Stimulated activated memory B cell treated with anti-CD40 and anti-IgM and Interleukin-4, amounts not matched to agents 10 μg/mL and 1 μg/mL and 100 μg/mL, for 72 hours (primary cell): ENCODE data around the gene VPS35L.
A peak's percentile ranks its signal among the peaks of the same experiment; 100 is the strongest.
"Not testable (repeated sequence)": the region's sequence is repeated elsewhere in the genome, so short reads cannot be mapped to it uniquely, and the experiment has no call there.

Source experiments
- ATAC-seq: fragments of 150-1000 bp; cut with Tn5 transposase; 2 replicates; pipeline ENCODE4 v1.10.0; 2021
- H3K27ac Mint-ChIP-seq: one replicate; pipeline ENCODE4 v1.8.0; 2022; ENCODE audit warnings: mild to moderate bottlenecking, mixed read lengths
- H3K27me3 Mint-ChIP-seq: one replicate; pipeline ENCODE4 v1.8.0; 2022; ENCODE audit warnings: mixed read lengths
- H3K36me3 Mint-ChIP-seq: one replicate; pipeline ENCODE4 v1.8.0; 2022; ENCODE audit warnings: mixed read lengths
- H3K4me1 Mint-ChIP-seq: one replicate; pipeline ENCODE4 v1.8.0; 2022; ENCODE audit warnings: mixed read lengths
- H3K4me3 Mint-ChIP-seq: one replicate; pipeline ENCODE4 v1.8.0; 2022; ENCODE audit warnings: mild to moderate bottlenecking, moderate library complexity, mixed read lengths
- H3K9me3 Mint-ChIP-seq: one replicate; pipeline ENCODE4 v1.8.0; 2022; ENCODE audit warnings: mixed read lengths

The VPS35L gene

DNA sequence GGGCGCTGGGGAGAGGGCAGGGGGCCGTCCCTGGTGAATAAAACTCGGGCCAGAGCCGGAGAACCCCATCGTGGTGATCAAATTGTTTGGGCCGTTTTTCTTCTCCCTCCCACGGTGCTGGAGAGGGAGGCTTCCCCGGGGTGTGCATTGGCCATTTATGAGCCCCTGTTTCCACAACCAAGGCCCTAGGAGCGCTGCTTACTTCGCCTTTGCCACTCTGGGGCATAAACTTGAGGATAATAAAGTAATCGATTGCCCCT lies 31.2 kb upstream of the VPS35L start:
- Mint-ChIP-seq H3K27me3 (no peaks in the 10 kb centered on the region), H3K4me1 (peaks cover 41% of the 10 kb centered on the region), H3K27ac (peak overlapping the region; percentile 76), H3K36me3 (peaks cover 11% of the 10 kb centered on the region), H3K9me3 (no peaks in the 10 kb centered on the region), H3K4me3 (peak overlapping the region; percentile 93)
- no peak for ATAC-seq

- H3K9me3 Mint-ChIP-seq, result no peaks in the 10 kb centered on the region
- ATAC-seq, result no peak
- no peaks in the 10 kb centered on the region for H3K27me3 Mint-ChIP-seq
- H3K27ac Mint-ChIP-seq, result peak overlapping the region; percentile 76
- H3K4me3 Mint-ChIP-seq, result peak overlapping the region; percentile 93
- peaks cover 11% of the 10 kb centered on the region for H3K36me3 Mint-ChIP-seq
- peaks cover 41% of the 10 kb centered on the region for H3K4me1 Mint-ChIP-seq
These were observed 30.7 kb upstream of the VPS35L start for GRCh38 chr16:19524616-19525384.

DNA sequence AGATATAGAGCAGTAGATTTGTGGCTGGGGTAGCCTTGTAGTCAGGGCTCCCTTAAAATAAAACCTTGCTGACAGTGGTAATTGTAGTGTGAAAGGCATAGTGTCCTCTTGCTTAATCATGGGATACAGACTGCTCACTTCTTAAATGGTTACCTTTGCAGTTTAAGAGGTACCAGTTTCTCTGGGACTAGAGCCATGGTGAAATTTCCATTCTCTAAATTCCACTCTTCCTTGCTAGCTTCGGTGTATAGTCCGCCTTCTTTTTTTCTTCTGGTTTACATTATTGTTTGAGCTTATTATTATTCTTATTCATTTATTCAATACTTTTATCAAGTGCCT lies 30.1 kb upstream of the VPS35L start:
- peaks cover 36% of the 10 kb centered on the region for H3K4me1 Mint-ChIP-seq
- H3K9me3 Mint-ChIP-seq, result no peaks in the 10 kb centered on the region
- peak overlapping the region; percentile 93 for H3K4me3 Mint-ChIP-seq
- ATAC-seq, result no peak
- H3K27ac Mint-ChIP-seq, result peak overlapping the region; percentile 76
- no peaks in the 10 kb centered on the region for H3K27me3 Mint-ChIP-seq
- H3K36me3 Mint-ChIP-seq, result peaks cover 11% of the 10 kb centered on the region

DNA sequence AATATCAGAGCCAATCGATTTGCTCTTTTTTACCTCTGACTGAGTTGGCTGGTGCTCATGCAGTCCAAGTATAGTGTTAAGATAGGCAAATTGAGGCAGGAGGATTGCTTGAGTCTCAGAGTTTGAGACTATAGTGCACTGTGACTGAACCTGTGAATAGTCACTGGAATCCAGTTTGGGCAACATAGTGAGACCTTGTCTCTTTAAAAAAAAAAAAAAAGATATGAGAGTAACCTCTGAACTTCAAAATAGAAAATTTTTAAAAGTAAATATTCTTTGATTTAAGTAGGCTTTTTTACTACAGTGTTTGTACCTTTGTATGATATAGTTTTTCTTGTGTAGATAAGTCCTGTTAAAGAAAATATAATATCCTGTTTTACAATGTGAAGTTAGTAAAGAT lies 28.3 kb upstream of the VPS35L start:
- no peaks in the 10 kb centered on the region for H3K27me3 Mint-ChIP-seq
- no peaks in the 10 kb centered on the region for H3K9me3 Mint-ChIP-seq
- H3K4me3 Mint-ChIP-seq, result no peak overlapping the region
- peaks cover 21% of the 10 kb centered on the region for H3K4me1 Mint-ChIP-seq
- no peak for ATAC-seq
- H3K27ac Mint-ChIP-seq, result no peak overlapping the region
- H3K36me3 Mint-ChIP-seq, result peaks cover 11% of the 10 kb centered on the region

- no peaks in the 10 kb centered on the region for H3K9me3 Mint-ChIP-seq
- no peak for ATAC-seq
- no peak overlapping the region for H3K4me3 Mint-ChIP-seq
- H3K4me1 Mint-ChIP-seq, result peaks cover 15% of the 10 kb centered on the region
- H3K36me3 Mint-ChIP-seq, result peaks cover 19% of the 10 kb centered on the region
- H3K27ac Mint-ChIP-seq, result no peak overlapping the region
- H3K27me3 Mint-ChIP-seq, result no peaks in the 10 kb centered on the region
These were observed 26.8 kb upstream of the VPS35L start for GRCh38 chr16:19528666-19529065.

GRCh38 chr16:19532601-19533000 lies 22.9 kb upstream of the VPS35L start:
- H3K4me3 Mint-ChIP-seq, result no peak overlapping the region
- H3K4me1 Mint-ChIP-seq, result no peaks in the 10 kb centered on the region
- no peak overlapping the region for H3K27ac Mint-ChIP-seq
- no peaks in the 10 kb centered on the region for H3K9me3 Mint-ChIP-seq
- no peak for ATAC-seq
- H3K36me3 Mint-ChIP-seq, result peaks cover 34% of the 10 kb centered on the region
- H3K27me3 Mint-ChIP-seq, result no peaks in the 10 kb centered on the region

GRCh38 chr16:19540241-19540970 lies 15.1 kb upstream of the VPS35L start:
- peaks cover 50% of the 10 kb centered on the region for H3K36me3 Mint-ChIP-seq
- no peak overlapping the region for H3K4me3 Mint-ChIP-seq
- H3K4me1 Mint-ChIP-seq, result no peaks in the 10 kb centered on the region
- no peak for ATAC-seq
- H3K27ac Mint-ChIP-seq, result no peak overlapping the region
- H3K9me3 Mint-ChIP-seq, result no peaks in the 10 kb centered on the region
- no peaks in the 10 kb centered on the region for H3K27me3 Mint-ChIP-seq

- no peak overlapping the region for H3K4me3 Mint-ChIP-seq
- H3K36me3 Mint-ChIP-seq, result peaks cover 39% of the 10 kb centered on the region
- H3K9me3 Mint-ChIP-seq, result no peaks in the 10 kb centered on the region
- no peak for ATAC-seq
- H3K27me3 Mint-ChIP-seq, result no peaks in the 10 kb centered on the region
- no peak overlapping the region for H3K27ac Mint-ChIP-seq
- no peaks in the 10 kb centered on the region for H3K4me1 Mint-ChIP-seq
These were observed 13.2 kb upstream of the VPS35L start for GRCh38 chr16:19542138-19542821.

GRCh38 chr16:19543278-19543996 lies 12.1 kb upstream of the VPS35L start:
- H3K4me1 Mint-ChIP-seq, H3K4me3 Mint-ChIP-seq, H3K27ac Mint-ChIP-seq, H3K27me3 Mint-ChIP-seq, ATAC-seq, H3K9me3 Mint-ChIP-seq: not testable (repeated sequence)
- peaks cover 39% of the 10 kb centered on the region for H3K36me3 Mint-ChIP-seq

GRCh38 chr16:19548144-19548543 lies 7.4 kb upstream of the VPS35L start:
- H3K27ac Mint-ChIP-seq, result no peak overlapping the region
- H3K9me3 Mint-ChIP-seq, result no peaks in the 10 kb centered on the region
- H3K4me1 Mint-ChIP-seq, result no peaks in the 10 kb centered on the region
- peaks cover 13% of the 10 kb centered on the region for H3K36me3 Mint-ChIP-seq
- ATAC-seq, result no peak
- no peaks in the 10 kb centered on the region for H3K27me3 Mint-ChIP-seq
- no peak overlapping the region for H3K4me3 Mint-ChIP-seq

DNA sequence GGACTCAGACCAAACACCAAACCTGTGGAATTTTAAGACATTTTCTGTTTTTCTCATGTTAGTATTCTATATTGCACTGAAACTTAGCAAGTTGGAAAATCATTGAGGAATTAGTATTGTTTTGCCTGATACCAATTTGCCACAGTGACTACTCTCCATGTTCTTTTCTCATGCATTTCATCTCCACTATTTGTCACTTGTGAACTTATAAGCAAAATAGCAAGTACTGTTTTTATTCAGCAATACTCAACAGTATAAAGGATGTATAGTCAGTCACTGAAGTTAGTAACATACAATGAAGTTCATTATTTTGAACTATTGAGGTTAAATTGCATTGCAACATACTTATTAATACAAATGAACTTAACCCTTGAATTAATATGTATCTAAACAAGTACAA lies 5.8 kb upstream of the VPS35L start:
- peaks cover 2% of the 10 kb centered on the region for H3K4me1 Mint-ChIP-seq
- H3K27ac Mint-ChIP-seq, result no peak overlapping the region

DNA sequence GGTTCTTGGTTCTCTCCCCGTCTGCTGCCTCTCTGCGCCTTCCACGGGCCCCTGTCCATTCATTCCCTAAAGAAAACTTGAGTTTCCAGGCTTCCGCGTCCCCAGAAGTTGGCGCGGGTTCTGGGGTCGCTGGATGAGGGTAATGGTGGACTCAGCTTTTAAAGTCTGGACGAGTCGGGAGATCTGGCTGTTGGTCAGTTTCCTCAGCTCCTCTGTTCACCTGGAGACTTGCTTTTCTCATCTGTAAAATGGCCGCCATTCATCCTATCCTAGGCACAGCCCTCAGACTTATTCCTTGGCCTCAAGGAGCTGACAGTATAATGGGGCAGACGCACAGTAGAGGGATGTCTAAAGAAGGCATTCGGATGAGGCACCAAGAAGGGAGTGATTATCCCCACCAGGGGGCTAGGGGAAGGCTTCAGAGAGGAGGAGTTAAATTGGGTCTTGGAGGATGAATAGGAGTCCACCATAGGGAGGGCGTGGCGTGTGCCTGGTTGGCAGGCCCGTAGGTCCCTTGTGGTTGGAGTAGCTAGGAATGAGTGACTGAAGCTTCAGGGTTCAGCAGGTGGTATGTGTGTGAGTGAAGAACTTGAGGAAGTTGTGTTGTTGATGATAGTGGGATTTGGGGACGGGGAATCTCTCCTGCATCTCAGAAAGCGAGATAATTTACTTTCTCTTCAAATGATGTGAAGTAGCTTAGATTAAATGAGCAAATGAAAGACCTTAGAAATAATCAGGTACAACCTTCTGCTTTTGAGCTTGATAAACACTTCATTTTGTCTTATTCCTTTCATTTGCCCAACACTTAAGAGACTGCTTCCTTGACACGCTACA lies 652 bp downstream of the VPS35L start:
- ATAC-seq, result peak; percentile 0
- peaks cover 24% of the 10 kb centered on the region for H3K4me1 Mint-ChIP-seq
- peak overlapping the region; percentile 90 for H3K27ac Mint-ChIP-seq
- peak overlapping the region; percentile 91 for H3K4me3 Mint-ChIP-seq
- no peaks in the 10 kb centered on the region for H3K27me3 Mint-ChIP-seq
- no peaks in the 10 kb centered on the region for H3K36me3 Mint-ChIP-seq
- no peaks in the 10 kb centered on the region for H3K9me3 Mint-ChIP-seq

More for the DNA sequence above, 5.8 kb upstream of the VPS35L start:
- Mint-ChIP-seq H3K9me3 (no peaks in the 10 kb centered on the region), H3K4me3 (no peak overlapping the region), H3K27me3 (no peaks in the 10 kb centered on the region), H3K36me3 (no peaks in the 10 kb centered on the region)
- ATAC-seq, result no peak

DNA sequence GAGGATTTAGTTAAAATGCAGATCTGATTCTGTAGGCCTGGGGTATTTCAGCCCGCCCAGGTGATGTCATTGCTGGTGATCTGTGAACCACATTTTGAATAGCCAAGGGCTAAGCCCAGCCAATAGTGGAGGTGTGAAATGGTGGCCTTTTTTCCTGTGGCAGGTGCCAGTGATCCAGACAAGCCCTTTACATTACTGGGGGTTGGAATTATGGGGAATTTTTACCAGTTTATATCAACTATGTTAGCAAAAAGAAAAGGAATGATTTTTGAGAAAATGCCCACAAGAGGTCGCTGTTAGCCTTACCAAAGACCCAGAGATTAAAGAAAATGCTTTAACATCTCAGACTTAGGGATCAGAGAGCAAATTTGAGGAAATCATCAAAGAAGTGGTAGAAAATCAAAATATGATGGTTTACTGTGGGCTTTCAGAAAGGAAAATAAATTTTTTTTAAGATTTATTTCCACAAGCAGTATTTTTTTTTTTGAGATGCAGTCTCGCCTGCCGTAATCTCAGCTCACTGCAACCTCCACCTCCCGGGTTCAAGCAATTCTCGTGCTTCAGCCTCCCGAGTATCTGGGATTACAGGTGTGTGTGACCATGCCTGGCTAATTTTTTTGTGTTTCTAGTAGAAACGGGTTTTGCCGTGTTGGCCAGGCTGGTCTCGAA lies 3.9 kb downstream of the VPS35L start:
- Mint-ChIP-seq H3K36me3 (peaks cover 16% of the 10 kb centered on the region), H3K4me1 (peaks cover 34% of the 10 kb centered on the region), H3K27ac (no peak overlapping the region), H3K4me3 (no peak overlapping the region), H3K27me3 (no peaks in the 10 kb centered on the region), H3K9me3 (peaks cover 5% of the 10 kb centered on the region)
- ATAC-seq, result no peak

GRCh38 chr16:19560078-19560477 lies 4.6 kb downstream of the VPS35L start:
- peaks cover 5% of the 10 kb centered on the region for H3K9me3 Mint-ChIP-seq

More at GRCh38 chr16:19560078-19560477, 4.6 kb downstream of the VPS35L start:
- Mint-ChIP-seq H3K27ac (no peak overlapping the region), H3K4me1 (peaks cover 28% of the 10 kb centered on the region), H3K36me3 (peaks cover 21% of the 10 kb centered on the region), H3K27me3 (no peaks in the 10 kb centered on the region), H3K4me3 (no peak overlapping the region)
- no peak for ATAC-seq
